Effector CD4-positive, alpha-beta T cell (primary cell): ENCODE data around the gene CYFIP2.
A peak's percentile ranks its signal among the peaks of the same experiment; 100 is the strongest.

ENCODE experiments used
- DNase-seq: peaks from one replicate; pipeline ENCODE4 v3.0.0-alpha.2; 2020

Gene CYFIP2

DNA sequence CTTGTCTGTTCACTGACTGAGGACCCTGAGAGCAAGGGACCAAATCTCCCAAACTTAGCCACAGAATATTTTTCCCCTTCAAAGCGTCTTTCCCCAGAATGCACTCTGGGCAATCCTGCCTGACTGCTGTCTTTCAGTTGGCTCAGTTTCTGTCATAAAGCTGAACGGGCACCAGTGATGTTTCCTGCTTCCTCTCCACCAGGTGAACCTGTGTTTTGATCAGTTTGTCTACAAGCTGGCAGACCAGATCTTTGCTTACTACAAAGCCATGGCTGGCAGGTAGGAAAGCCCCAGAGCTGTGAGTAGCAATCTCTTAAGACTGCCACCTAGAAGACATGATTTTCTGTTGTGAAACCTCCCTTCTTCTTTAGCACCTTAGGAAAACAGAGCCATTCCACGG is 61.8 kb downstream of the CYFIP2 start:
- no peak for DNase-seq

DNA sequence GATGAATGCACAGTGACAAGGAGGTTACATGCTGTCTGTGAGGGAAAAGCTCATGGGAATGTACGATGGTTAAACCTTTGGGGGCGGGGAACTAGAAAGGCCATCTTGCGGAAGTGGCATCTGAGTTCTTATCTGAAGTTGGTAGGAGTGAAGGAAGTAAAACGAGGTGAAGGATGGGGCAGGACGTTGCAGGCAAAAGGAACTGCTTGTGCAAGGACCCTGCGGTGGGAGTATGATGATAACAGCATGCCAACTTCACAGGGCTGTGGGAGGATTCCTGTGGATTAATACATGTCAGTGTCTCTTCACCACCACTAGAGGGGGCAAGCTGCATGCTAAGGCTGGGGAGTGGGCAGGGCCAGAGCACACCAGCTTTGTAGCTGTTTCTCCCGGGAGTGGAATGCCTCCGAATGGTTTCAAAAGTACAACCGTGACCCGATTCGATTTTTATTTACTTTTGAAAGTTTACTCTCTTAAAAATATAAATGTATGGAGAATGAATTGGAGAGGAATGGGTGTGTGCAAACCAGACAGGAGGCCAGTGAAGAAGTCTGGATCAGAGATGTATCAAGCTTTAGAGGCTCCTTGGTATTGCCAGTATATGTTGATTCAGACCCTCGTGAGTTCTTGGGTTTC is 62.5 kb downstream of the CYFIP2 start:
- DNase-seq, result peak; percentile 43

DNA sequence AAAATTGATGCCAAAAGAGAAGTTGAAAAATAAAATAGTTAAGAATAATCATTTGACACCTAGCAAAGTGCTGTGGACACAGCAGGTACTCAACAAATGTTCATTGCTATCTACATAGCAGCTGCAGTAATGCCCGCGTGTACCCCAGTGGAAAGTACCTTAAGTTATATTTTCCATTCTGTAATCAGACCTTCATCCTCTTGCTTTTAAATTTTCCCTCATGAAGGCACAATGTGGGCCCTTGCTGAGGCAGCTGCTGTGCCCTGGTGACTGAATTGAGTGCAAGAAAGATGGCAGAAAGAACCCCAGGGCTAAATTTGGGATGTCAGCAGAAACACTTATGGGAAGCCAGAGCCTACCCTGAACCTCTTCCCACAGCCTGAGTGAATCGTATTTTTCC is 65.9 kb downstream of the CYFIP2 start:
- DNase-seq, result no peak

DNA sequence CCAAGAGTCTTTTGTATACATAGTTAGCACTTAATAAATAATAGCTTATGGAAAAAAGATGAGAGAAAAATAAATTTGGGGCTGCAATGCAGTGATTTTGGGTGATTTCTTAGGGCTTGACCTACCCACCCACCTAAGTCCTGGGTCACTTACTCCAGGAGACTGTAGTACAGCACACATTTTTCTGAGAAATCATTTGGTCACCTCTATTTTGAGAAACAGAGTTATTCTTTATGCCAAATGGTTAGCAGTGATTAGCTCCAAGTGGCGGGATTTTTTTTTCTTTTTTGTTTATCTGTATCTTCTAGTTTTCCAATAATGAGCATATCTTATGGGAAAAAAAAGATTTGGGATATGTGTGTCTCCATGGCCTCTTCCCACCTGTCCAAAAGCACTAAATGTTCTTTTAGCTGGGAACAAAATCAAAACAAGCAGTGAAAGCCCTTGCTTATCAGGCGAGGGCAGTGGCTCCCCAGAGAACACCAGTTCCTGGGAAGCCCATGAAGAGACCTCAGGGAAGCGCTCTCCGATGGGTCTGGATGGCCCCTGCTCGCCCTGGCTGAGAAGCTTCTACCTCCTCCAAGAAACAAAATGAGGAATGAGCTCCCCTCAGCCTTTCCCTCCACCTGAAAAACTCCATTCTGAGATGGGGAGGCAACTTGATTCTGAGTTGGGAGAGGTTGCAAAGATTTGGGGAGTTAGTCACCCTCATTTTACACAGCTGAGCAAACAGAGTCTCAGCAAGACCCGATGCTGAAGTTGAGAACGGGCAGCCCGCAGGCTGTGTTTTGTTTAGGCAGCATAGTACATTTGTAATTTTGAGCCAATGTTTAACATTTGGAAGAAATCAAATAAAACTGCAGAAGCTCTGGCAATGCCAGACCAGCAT is 69.9 kb downstream of the CYFIP2 start:
- DNase-seq, result no peak

DNA sequence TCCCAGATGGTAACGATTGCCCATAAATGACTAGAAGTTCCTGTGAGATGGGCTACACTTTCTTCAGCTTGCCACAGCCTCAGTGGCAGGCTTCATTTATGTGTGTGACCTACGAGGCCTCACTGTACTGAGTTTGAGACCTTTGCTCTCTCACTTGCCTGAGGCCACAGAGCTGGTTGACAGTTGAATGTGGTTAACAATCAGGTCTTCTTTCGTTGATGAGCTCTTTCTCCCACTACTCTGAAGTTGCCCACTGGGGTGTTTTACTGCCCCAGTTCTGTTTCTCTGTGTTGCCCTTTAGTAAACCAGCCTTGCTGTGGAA is 70.5 kb downstream of the CYFIP2 start:
- DNase-seq, result no peak

DNA sequence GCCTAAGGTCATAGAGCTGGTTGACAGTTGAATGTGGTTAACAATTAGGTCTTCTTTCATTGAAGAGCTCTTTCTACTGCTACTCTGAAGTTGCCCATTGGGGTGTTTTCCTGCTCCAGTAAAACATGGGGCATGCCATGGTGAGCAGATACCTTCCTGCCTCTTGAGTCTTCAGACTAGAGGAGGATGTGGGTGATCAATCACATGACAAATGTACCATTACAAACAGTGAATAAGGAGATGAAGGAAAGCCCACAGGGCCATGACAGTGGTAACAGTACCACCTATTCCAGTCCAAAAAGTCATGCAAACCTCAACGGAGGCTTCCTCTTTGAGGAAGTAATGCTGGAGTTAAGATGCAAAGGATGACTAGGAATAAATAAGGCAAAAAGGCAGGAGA is 73.5 kb downstream of the CYFIP2 start:
- no peak for DNase-seq

DNA sequence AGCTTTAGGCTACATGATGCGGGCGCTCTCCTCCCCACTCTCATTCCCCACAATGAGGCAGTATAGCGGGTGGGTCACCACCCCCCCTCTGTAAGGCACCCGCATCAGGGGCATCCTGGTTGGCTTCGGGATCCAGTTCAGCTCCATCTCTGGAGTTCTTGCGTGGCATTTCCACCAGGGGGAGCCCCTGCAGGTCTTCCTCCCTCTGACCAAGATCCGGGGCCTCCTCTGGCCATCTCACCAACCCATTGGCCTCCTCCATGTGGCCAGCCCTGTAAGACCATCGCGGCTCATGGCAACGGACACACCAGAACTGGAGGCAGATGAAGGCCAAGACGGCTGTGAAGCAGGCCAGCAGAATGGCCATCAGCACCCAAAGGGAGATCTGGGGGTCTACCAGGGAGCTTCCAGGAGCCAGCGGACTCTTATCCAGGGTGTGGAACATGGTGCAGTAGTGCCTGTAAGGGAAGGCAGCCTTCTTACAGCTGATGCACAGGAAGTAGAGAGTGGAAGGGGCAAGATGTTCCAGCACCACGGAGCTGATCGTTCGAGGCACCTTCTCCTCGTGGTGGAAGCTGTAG is 77.0 kb downstream of the CYFIP2 start:
- DNase-seq, result no peak

DNA sequence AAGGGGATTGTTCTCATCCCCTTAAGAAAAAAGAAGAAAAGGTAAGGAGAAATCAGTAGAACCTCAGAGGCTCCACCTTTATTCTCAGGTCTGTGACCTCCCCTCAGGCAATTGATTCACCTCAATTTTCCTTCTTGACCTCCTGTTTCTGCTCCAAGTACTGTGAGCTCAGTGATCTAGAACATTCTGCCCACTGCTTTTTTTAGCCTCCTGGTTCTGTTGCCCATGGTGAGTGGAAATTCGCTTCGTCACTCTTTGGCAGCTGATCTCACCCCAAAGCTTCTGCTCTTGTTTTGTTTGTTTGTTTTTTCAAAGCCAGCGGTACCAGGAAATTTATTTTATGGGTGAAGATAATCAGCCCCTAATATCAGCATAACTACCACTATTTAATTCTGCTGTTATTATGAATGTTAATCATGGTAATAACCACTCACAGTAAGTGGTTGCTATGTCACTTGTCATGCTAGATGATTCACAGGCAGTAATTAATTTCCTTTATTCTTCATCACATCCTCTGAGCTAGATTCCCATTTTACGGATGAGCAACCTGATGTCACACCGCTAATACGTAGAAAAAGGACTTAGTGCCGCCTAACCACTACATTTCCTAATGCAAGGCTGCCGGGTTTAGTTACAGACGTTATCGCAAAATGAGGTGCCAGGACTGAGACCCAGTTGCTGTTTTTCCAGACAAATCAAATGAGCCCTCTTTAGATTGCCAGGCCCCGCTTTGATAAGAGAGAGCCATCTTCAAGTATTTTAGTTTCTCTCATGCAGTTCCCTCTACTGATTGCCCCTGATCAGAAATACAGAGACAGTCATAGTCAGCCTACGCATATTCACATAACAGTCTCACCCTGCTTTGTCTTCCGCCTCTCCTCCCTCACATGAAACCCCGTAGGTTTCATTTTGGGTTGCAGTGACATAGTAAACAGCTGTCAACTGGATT is 78.2 kb downstream of the CYFIP2 start:
- DNase-seq, result no peak

DNA sequence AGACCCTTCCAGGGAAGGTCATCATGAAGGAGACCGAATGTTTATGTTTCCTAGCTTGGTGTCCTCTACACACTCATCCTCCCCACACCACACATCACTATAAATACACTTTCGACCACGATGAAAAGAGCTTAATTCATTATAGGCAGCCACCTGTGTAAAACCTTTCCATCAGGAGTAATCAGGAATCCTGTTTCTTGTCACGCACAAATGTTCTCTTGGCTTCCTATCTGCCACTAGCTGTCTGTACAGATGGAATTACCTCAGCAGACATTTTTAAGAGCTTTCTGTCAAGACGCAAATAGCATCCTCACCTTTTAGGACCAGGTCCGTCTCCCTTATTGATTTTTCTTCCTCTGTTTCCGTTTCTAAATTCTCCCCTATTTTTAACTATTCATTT is 79.1 kb downstream of the CYFIP2 start:
- DNase-seq, result no peak

DNA sequence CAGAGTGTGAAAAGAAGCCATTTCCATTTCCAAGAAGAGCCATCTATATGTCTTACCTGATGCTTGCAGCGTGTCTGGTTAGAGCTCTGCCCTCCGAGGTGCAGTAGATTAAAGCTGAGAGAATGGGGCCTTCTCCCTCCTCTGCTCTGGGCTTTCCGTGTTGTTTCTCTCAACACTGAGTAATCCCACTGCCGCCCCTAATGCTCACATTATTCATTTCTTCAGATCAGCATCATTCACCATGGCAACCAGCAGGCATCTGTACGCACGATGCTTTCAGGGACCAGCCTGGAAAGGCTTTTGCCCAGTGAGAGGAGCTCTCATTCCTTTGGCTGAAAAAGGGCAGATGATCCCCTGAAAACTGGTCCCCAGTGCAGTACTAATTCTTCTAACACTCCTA is 79.6 kb downstream of the CYFIP2 start:
- no peak for DNase-seq

DNA sequence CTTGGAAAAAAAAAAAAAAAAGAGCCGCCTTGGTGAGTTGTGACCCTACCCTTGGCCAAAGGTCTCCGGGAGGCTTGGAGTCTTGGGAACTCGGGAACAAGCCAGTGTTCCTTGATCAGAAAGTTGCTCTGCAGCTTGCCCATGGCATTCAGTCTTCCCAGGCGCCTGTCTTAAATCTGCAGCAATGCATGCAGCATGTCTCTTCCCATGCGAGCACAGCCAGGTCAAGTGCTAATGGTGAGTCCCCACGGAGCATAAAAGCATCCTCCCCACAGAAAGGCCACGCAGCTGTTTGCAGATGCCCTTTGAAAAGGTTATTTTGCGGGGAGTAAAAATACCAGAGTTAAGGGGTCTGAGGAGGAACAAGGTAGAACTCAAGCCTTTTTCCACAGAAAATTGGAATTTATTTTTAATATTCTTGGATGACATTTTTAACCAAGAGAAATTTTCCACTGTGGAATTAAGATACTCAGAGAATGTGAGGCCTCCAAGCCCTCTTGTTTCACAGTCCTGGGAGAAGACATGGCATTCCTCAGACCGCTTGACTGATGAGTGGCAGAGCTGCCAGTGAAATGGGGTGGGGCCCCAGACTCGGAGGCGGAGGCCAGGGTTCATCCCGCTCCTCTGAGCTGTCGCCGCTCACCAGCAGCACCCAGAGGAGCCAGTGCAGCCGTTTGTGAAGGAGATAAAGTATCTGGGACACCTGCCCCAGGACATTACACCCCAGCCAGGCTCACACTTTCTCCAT is 81.6 kb downstream of the CYFIP2 start:
- DNase-seq, result no peak

DNA sequence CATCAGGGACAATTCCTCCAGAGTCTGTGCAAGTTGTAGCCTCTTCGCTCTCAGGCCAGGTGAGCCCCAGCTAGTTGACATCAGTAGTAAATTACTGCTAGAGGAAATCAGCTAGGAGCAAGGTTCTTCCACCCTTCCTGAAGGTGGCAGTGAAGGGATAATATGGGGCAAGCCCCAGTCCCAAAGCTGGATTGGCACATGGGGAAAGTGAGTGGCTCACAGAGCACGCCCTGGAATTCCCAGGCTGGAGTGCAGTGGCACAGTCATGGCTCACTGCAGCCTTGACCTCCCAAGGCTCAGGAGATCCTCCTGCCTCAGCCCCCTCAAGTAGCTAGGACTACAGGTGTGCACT is 82.1 kb downstream of the CYFIP2 start:
- no peak for DNase-seq

DNA sequence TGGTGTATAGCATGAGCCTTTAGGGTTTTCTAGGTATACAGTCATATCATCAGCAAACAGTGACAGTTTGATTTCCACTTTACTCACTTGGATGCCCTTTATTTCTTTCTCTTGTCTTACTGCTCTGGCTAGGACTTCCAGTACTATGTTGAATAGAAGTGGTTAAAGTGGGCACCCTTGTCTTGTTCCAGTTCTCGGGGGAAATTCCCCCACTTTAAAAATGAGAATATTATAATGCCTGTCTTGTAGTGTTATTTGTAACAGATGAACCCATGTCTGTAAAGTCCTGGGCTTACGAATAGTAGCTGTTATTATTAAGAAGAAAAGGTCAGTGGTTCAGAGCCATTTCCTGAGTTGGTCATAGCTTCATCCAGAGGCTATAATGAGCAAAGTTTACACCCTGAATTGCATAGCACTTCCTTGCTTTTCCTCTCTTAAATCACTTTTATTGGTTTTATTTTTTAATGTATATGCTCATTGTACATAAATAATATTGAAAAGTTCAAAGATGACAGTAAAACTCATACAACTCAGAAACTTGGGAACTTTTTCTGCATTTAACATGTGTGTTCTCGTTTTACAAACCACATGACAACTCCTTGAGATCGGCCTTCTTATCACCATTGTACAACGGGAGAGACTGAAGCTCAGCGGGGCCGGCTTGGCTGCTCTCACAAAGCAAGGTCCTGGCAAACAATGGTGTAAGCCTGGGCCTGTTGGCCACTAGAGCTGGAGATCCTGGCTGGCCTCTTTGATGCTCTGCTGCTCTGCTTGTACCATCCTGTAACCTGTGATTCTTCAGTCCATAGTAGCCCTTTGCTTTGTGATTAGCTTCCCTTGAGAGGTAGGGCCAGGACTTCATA is 85.2 kb downstream of the CYFIP2 start:
- DNase-seq, result no peak

DNA sequence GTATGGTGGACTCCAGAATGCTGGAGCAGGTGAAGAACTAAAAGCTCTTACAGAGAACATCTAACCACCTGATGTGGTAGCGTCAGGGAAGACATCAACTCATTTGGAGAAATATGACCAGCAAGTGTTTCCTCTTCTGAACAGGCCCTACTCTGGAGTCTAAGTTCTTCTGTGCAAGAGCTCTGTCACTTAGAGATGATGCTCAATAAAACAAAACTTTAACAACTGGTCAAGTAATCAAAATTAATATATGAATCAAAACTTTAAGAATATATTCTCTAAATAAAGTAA is 85.8 kb downstream of the CYFIP2 start:
- no peak for DNase-seq

DNA sequence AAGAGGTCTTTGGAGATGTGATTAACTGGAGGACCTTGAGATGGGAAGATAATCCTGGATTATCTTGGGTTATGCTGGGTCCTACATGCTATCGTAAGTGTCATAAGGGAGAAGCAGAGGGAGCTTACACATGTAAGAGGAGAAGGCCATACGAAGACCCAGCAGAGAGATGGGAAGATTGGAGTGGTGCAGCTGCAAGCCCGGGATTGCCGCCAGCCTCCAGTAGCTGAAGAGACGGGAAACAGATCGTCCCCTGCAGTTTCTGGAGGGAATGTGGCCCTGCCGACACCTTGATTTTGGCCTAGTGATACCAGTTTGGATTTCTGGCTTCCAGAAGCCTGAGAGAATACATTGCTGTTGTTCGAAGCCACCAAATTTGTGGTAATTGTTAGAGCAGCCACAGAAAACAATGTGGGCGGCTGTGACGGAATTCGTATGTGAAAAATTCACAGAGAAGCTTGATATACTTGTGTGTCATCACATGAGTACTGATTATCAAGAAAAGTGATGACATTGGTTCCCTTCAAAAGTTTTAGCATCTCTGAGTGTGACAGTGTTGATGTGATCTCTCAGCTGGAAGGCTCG is 86.9 kb downstream of the CYFIP2 start:
- no peak for DNase-seq

DNA sequence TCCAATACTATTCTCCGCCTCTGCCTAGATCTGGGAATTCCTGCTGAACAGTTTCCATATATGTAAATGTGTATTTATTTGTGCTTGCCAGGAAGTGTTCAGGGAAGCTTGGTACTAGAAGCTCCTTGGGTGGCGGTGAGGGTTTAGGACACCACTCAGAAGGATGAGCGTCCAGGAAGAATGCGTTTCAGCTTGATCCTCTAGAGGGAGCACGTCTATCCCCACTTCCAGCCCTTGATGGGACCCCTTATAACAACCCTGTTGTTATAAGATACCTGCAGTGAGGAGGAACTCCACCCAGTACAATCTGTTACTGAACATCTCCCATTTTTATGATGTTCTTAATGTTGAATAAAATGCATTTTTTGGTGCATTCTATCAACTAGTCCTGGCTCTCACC is 88.9 kb downstream of the CYFIP2 start:
- DNase-seq, result no peak

DNA sequence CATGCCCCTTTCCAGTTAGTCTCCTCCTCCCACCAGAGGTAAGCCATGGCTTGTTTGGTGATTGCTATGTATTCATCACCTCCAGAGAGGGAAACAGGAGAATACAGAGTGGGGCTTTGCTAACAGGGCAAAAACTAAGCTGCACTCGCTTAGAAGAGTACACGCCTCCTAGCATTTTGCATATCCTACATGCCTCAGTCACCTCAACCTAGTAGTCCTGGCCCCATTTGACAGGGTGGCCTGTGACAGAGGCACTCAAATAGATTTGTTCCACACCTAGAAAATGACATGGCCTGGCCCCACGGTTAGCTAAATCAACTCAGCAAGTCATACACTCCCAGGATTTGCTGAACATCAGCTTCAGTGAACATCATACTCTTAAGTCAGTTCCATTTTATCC is 90.7 kb downstream of the CYFIP2 start:
- DNase-seq, result no peak

DNA sequence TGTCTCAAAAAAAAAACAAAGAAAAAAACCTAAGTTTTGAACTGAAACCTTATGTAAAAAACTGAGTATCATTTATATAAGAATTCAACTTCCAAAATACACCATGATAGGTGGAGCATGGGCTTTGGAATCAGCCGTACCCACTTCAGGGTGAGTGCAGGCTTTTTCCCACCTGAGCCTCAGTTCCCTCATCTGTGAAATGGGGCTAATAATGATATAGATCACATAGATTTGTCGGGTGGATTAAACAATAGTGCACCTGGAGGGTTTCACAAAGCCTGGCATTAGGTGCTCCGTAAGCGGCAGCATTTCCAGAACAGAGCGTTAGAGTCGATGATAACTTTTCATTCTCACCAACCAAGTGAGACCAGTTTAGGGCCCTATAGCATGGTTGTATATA is 91.9 kb downstream of the CYFIP2 start:
- no peak for DNase-seq

DNA sequence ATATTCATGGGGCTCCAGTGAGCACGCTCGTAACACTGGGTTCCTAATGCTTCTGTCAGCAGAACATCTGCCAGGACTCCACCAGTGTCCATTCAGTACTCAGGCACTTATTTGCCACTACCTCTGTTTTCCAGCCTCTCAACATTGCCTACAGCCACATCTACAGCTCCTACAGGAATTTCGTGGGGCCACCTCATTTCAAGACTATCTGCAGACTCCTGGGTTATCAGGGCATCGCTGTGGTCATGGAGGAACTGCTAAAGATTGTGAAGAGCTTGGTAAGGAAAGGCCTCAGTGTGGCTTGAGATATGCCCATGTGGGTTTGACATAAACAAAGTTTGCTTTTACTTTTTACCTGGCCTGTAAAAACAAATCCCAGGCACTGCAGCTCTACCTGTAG is 92.9 kb downstream of the CYFIP2 start:
- DNase-seq, result no peak

DNA sequence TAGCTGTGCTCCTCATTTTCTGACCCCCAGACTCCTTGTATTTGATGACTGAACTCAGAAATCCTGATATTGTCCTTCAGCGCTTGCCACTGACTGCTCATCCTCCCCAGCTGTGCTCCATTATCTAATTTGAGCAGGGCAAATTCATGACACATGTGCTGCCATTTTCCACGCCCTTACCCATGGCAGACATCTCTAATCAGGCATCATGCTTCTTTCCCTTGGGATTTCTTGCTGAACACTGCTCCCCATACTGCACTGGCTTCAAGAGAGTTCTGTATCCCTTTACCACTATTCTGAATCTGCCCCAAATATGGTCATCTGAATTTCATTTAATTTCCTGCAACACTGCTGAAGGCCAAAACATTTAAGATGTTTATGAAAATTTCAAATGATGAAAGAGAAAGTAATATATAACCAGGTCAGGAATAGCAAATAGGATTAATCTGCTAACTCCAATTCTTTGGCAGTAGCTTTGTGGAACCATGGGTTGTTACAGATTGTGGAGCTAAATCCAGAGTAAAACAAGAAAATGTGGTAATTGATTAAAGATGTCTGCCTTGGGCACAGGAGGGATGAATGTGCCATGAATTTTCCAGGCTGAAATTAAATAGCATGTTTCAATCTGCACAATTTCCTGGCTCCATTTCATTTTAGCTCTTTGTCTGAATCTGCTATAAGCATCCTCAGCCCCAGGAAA is 93.6 kb downstream of the CYFIP2 start:
- DNase-seq, result no peak

DNA sequence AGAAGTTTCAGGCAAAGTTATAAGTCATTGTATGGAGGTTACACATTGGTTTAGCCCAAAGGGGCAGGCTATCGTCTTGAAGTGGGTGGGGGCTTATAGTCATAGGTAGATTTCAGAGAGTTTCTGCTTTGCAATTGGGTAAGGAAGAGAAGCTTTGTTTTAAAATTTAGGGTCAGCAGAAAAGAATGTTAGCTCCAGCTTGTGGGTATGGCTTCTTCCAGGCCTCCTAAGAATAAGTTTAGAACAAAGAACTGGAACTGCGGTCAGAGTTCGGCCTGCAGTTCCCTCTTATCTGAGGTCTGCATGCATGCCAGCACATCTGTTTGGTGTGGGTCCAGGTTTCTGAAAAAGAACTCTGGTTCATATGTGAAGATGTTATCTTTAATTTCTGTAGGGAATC is 96.1 kb downstream of the CYFIP2 start:
- no peak for DNase-seq
